Sciatic nerve (tissue), 2 donors: Measurements from ENCODE around the gene EIF4B. TPM values are rescaled to one million over a fixed set of nuclear protein-coding genes. Genes with fewer than 3 reads are reported as not detected.

ENCODE experiments used
- ATAC-seq: fragments of 200-7000 bp; cut with Tn5 transposase; one replicate; pipeline ENCODE4 v1.9.1; 2020; ENCODE audit warnings: mild to moderate bottlenecking, moderate library complexity
- DNase-seq: peaks from one replicate; pipeline ENCODE4 v3.0.0-alpha.2; 2020; ENCODE audit warnings: low spot score
- intact Hi-C: fragments of 100-400 bp; cut with DNase I; formaldehyde crosslinking; loops from one replicate; pipeline ENCODE4 v1.14.2; 2022
- total RNA-seq: library from RNA; stranded (reverse); fragmentation: NEBNext Ultra II Directional; extraction: Animal tissue kit (Norgen Biotek cat#: 25700); gene quantifications from one replicate; pipeline ENCODE4 v1.2.1, GENCODE V29; 2021
- donor health status: DM: no; HTN: no; CAD: no.
- donor health status: DM: no; HTN: no; CAD: no.

Gene EIF4B
- total RNA-seq, 1 donor from 2014 or later: 522 TPM

DNA sequence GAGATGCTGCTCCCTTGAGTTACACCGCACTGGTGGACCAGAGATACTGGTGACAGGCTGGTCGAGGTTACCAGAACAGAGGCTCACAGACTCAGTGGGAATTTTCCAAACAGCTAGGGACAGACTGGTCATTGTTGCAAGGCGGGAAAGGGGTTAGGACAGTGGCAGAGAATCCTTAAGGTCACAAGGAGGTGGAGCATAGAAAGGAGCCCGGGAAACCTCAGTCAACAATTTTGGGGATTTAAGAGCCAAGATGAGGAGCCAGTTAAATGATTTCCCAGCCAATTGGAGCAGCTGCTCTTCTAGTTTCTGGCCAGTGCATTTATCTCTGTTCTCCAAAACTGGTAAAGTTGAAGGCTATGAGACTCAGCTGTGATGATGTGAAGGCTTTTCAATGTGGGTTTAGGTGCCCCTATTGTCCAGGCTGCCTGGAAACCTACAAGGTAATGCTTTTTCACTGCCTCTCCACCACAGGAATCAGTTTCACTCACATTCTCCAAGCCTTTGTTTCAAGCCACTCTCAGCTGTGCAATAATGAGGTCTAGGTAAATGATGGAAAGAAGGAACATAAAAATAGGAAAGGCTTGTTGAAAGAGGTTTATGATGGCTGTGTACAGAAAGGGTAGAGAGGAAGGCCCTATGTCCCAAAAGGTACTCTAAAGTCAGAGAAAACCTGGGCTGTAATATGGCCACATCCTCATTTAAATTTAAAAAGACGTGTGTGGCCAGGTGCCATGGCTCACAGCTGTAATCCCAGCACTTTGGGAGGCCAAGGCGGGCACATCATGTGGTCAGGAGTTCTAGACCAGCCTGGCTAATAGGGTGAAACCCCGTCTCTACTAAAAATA lies 36.6 kb downstream of the EIF4B start:
- intact Hi-C loops: no loop called here
- no peak for ATAC-seq
- DNase-seq: no peak

DNA sequence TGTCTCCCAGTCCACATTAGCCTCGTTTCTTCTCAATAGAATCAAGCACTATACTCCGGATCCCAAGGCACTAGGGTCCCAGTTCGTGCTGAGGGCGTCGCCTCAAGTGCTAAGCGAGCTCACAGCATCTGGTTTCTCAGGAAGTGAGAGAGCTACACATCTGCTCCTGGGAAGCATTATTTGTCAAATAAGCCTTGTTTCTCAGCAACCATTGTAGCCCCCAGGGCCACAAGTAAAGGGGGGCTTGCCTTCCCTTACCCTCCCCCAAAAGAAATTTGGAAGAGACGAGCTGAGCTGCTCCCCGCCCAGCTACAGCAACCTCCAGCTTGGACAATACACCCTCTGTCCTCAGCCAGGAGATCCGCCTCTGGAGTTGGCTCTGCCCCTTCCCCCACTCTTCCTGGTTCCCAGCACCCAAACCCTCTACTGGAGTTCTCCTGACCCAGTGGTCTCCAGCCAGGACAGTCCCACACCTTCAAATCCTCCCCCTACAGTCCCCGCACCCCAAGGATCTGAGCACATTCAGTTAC lies 37.9 kb downstream of the EIF4B start:
- DNase-seq: peak; percentile 77
- intact Hi-C loops: no loop called here
- peak; percentile 50 for ATAC-seq

DNA sequence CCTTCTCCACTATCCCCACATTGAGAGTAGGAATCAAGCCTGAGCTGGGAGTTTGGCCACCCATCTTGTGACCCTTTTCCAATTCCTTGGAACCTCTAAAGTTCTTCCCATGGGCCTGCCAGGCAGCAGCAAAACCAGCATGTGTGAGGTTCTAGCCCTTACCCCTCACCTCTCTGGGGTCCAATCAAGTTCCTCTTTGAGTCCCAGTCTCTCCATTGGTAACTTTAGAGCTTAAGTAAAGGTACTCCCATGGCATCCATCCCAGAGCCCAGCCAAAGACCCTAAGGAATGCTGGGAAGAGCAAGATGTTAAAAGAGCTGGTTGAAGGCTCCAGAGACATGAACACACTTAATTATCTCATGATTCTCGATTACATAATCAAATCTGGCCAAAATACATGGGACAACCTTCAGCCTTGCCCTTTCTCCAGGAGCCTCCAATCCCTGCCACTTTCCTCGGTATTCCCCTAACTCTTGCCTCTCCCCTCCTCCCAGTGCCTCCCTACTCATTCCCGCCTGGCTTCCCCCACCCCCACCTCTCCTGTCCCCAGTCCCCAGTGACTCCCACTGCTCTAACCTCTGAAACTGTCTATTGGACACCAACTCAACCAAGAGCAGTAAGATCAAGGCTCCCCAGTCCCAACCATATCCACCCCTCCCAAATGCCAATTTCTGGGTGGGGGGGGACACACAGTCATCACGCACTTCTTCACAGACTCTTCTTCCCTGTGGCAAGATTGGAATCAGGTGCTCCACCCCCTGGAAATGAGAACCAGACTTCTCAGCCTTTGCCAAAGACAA lies 38.8 kb downstream of the EIF4B start:
- ATAC-seq (peak; percentile 8), DNase-seq (peak; percentile 67)
- intact Hi-C loops: no loop called here

DNA sequence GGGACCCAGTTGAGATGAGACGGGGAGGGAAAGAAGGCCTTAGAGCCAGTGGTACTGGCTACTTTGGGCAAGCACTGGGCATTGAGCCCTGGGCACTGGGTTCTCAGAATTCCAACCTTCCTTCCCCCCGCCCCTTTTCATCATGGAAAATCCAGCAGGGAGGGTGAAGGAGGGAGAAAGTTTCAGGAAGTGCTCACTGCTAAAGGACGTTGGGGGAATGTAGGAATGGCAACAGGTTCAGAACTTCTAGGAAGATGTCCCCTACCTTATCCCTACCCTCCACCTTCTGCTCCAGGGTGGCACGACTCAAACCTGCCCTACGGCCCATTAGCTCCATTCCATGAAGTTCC lies 39.4 kb downstream of the EIF4B start:
- intact Hi-C loops: no loop called here
- DNase-seq (peak; percentile 73), ATAC-seq (peak; percentile 10)

DNA sequence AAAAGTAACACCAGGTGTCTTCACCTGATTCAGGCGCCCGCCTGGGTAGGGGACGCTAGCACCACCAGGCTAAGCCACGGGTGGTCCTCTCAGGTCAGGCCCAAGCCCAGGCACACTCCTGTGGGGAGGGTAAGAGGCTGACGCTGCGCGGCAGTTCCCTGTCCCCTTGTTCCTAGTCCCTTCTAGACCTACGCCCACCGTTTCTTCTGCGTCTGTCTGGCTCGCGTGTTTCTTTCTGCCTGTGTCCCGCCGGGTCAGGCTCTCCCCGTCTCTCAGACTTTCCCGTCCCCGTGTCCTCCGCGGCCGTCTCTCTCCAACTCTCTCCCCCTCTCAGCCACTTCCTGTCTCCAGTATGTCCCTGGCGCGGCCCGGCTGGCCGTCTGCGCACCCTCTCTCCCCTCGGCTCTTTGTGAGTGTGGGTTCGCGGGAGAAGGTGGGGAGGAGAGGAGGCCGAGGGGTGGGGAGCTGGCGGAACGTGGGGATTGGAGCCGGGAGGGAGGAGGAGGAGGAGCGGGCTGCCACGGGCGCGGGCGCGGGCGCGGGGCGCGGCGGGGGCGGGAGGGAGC lies 40.5 kb downstream of the EIF4B start:
- ATAC-seq: peak; percentile 53
- intact Hi-C loops: no loop called here
- peak; percentile 94 for DNase-seq

DNA sequence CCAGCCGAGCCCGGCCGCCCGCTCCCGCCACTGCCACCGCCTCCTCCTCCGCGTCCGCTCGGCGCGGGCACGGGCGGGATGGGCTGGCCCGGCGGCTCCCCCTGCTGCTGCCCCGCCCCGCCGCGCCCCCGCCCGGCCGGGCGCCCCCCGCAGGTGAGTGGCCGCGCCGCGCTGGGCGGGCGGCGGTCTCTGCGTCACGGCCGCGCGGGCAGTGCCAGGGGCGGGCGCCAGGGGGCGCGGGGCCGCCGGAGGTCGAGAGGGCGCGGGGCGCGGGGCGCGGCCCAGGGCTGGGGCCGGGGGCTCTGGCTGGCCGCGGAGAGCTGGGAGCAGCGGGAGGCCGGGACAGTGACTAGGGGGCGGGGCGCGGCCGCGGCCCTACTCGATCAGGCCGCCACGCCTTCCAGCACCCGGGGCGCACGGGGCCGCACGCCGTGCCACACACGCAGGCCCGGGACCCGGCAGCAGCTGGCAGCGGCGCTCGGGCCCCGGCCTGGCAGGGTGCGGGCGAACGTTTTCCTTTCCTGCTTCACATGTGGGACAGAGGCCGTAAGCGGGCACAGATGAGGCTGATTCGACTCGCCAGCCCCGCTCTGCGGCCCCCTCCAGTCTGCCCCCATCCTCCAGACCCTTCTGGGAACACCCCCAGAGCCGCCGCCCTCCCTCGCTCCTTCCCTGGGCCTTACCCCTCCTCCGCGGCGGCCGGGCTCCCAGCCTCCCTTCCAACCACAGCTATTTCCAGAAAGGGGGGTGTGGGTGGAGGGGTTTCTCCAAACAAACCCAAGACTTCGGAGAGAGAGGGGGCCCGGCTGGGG lies 41.2 kb downstream of the EIF4B start:
- ATAC-seq (peak; percentile 7), DNase-seq (peak; percentile 89)
- intact Hi-C loops: no loop called here

DNA sequence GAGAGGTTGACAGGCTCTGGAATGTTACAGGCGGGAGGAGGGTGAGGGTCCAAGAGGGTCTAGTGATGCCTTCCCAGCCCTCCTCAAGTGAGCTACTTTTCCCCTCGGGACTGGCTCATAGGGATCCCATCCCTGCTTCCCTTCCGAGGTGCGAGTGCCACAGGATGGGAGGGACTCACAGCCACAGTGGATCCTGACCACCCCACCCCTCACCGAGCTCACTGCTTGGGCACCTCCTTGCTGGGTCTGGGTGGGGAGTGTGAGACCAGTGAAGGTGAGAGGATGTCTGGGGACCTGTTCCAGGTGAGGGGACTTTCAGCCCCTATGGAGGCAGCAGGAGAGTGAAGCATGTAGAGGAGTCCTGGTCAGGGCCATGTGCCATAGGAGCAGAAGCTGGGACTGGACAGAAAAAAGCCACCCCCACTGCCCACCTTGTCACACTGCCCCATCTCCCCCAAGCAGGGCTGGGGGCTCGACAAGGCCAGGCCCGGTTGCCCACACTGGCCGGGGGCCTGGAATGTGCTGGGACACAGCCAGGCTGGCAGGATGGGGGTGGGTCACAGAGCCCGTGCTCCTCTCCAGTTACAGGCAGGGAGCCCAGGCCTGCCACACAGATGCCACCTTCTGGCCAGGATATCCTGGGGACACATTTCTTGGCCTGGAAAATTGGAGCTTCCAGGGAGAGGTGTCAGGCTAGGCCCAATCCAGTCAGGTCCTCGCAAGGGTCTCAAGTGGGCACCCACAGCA lies 42.0 kb downstream of the EIF4B start:
- intact Hi-C loops: no loop called here
- no peak for ATAC-seq
- peak; percentile 80 for DNase-seq

DNA sequence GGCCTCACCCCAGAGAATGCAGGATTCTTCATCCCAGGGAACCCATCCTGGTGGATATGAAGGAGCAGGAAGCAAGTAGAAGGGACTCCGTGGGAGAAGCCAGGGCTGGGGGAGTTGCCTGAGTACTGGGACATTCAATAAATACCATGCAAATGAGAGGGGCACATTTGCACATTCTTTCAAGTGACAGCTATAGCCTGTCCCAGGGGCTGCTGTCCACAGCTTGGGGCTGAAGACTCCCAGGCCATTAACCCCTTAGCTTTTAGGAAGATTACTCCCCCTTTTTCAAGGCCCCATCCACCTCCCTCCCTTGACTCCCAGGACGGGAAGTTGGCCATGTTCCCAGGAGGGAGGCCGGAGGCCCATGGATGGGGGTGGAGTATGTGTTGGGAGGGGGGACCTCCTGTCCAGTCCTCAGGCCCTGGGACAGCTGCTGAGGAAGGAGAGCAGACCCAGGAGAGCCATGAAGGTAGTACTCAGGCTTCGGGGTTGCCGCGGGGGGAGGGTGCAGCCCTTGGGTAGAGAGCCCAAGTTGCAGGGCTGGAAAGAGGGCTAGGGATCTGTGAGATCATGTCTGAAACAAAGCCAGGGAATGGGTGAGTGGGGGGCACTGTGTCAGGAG lies 42.6 kb downstream of the EIF4B start:
- ATAC-seq (no peak), DNase-seq (peak; percentile 83)
- intact Hi-C loops: no loop called here

DNA sequence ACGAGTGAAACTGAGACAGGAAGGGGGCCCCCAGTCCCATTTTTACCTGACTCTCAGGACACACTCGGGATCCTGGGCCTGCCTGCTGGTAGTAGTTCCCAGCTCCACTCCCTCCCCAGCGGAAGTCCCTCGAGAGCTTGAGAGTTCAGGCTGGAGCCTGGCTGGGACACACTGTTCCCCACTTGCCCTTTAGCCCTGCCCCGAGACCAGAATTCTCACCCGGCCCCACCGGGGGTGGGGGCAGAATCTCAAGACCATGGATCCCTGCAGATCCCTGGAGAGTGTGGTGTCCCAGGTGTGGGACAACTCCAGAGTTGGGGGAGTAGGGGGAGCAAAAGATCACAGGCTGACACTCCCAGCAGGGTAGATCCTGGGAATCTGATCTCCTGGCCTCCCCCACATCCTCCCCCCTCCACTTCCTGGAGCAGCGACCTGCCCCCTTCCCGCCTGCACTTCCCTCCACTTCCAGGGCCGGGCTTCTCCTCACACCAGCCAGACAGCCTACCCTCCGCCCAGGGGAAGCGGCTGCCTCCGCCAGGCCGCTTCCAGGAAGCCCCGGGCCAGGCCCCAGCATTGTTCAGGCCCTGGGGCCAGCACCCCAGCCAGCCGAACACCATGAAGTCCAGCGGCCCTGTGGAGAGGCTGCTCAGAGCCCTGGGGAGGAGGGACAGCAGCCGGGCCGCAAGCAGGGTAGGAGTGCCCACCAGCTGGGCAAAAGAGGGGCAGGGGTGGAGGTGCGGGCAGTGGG lies 43.5 kb downstream of the EIF4B start, which contains the start of gene TNS2:
Gene TNS2, plus strand, starts transcription at position 495 of the 748 bp plus-strand sequence. Its CDS starts 121 bp downstream, at position 616.
- intact Hi-C loops: no loop called here
- DNase-seq (peak; percentile 85), ATAC-seq (peak; percentile 39)

DNA sequence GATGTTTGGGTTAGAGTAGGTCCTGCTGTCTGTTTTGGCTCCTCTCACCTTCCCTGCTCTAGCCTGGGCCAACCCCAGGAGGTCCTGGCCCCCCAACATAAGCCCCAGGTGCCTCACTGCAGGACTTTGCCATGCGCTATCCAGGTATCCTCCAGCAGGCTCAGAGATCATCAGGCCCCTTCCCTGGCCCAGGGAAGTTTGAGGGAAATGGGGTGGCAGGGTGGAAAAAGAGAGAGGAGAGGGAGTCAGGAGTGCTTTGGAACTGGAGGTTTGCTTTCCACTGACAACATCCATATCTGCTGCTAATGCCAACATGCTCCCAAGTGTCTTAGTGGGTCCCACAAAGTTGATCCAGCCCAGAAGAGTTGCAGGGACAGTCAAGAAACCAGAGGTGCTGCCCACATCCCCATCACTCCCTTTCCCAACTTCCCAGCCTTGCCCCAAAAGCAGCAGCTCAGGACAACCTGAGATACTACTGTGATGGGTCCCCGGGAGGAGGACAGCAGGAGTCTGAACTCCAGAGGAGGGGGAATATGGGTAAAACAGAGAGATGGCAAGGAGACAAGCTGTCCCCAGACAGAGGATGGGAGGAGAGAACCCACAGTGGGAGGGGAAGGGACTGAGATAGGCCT lies 44.3 kb downstream of the EIF4B start:
- DNase-seq (peak; percentile 56), ATAC-seq (no peak)
- intact Hi-C loops: no loop called here

DNA sequence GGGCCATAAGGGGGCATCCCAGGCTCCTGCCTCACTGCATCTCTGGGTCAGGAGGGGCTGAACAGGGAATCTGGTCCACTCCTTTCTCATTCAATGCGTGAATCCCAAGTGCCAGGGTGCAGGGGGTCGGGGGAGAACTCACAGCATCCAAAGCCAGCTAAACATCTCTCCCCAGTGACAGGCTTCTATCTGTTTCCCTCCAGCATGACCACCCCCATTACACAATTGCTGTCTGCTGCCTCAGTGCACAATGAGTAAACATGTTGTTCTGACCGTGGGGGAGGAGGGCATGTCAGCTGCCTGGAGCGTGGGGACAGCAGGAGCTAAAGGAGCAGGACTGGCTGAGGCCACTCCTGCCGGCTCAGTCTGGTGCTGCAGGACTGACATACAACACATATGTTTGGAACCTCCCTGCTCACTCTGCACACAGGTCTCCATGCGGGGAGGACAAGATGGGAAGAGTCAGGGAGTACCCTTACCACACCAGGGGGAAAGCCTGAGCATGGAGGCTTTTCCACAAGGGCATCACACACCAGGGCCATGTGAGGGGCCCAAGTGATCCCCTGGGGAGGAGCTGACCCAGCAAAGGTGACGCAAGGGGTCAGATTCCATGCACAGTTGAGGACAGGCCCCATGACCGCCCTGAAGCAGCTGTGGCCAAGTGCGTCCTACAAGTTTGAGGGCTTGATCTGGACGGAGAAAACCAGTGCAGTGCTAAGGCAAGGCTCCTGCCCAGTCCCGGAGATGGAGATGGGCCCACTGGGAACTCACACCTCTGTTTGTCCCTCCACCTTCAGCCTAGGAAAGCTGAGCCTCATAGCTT lies 45.0 kb downstream of the EIF4B start:
- DNase-seq: peak; percentile 88
- peak; percentile 49 for ATAC-seq
- intact Hi-C loops: no loop called here

DNA sequence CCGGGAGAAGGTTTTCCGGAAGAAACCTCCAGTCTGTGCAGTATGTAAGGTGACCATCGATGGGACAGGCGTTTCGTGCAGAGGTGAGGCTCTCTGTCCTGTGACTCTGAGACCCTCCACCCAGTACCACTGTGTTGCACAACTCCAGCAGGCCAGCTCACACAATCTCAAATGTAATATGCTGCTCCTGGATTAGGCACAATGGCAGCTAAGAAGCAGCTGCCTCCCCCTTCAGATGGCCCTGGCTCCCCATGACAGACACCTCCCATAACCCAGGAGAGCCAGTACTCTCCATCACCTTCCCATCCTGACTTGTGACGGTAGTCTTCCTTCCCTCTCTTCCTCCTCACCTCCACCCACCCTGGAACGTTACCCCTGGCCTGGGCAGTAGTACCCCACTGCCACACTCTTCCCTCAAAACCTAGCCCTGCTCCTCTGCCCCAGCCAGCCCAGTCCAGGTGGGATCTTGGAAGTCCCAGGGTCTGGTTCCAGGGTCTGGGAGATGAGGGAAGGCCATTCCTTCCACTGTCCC lies 45.7 kb downstream of the EIF4B start:
- intact Hi-C loops: no loop called here
- ATAC-seq (no peak), DNase-seq (peak; percentile 63)

DNA sequence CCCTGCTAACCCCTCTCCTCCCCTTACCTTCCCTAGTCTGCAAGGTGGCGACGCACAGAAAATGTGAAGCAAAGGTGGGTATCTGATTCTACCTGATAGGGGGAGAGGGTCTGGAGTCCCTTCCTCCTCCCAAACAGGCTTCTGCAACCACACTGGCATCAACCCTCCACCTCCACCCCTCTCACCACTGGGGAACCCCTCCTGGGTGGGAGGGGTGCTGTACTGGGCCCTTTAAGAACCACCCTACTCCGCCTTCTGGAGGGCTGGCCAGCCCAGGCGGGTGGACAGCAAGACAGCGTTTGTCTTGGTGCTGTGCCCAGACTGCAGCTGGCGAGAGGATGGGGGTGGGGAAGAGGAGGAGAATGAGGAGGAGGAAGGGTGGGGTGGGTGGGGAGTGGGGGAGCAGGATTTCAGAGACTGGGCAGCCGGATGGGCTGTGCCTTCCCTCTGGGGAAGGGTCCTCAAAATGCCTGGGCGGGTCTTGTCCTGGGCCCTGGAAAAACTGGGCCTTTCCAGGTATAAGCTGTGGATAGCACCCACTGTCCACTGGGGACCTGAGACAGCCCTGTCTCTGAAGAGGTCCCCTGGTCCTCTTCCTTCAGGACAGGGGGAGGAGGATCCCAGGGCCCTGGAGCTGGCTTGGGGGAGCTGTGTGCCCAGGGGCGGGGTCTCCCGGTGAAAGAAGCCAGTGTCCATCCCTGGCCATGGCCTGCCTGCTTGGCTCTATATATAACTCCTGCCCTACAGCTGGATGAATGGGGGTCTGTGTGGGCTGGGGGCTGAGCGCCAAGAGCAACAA lies 46.4 kb downstream of the EIF4B start:
- ATAC-seq (peak; percentile 53), DNase-seq (peak; percentile 95)
- intact Hi-C loops: no loop called here

DNA sequence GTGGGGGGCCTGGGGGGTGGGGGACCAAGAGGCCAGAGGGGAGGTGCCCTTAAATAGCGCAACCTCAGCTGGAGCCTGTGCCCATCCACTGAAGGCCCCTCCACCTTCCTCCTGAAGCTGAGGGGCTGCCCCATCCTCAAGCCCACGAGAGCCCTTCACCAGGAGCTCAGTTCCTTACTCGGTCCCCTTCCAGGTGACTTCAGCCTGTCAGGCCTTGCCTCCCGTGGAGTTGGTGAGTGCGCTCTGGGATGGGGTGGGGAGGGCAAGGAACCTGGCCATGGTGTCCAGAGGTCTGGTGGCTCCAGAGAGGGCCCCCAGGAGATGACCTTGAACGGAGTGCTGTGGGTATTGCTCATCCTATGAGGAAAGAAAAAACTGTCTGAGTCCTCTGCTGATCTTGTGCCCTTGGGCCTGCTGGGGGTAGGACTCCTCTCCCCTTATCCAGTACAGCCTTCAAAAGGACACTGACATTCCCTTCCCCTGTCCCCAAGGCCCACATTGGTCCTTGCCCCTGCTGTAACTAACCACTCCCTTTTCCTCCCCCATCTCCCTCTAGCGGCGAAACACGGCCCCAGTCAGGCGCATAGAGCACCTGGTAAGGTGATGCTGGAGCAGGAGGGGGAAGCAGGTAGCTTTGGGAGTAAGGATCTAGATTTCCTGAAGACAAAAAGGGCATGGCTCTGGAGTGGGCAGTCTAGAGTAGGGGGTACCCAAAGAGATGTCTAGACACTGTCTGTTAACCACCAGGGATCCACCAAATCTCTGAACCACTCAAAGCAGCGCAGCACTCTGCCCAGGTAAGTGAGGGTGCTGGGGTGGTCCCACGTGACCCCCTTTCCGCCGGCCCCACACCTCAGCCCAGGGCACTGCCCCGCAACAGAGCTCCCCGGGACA lies 47.2 kb downstream of the EIF4B start:
- intact Hi-C loops: no loop called here
- peak; percentile 86 for DNase-seq

More for the DNA sequence above, 47.2 kb downstream of the EIF4B start:
- no peak for ATAC-seq
